GM18517 (cell line): ENCODE measurements around the gene RNF213.
"Not testable (repeated sequence)": the region's sequence is repeated elsewhere in the genome, so short reads cannot be mapped to it uniquely, and the experiment has no call there.

ENCODE experiments used
- ATAC-seq: cut with Tn5 transposase; IDR thresholded peaks from one replicate; pipeline ENCODE4 v1.9.1; 2021; ENCODE audit warnings: mild to moderate bottlenecking, moderate library complexity; ENCODE audit not compliant: unreplicated experiment

The RNF213 gene

DNA sequence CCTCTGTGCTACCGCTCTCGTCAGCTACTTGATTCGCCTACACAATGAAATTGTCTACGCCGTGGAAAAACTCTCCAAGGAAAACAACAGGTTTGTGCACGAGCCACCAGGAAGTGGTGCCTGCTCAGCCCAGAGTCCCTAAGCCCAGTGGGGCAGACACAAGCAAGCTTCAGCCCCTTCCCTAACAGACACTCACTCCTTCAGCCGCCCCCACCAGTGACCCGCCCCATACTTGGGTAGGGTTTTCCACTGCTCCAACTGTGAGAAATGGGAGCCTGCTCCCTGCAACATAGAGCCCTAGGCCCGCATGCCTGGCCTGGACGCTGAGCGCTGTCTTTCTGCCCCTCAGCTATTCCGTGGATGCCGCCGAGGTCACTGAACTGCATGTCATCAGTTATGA, 125.7 kb downstream of the RNF213 start:
- no peak for ATAC-seq

DNA sequence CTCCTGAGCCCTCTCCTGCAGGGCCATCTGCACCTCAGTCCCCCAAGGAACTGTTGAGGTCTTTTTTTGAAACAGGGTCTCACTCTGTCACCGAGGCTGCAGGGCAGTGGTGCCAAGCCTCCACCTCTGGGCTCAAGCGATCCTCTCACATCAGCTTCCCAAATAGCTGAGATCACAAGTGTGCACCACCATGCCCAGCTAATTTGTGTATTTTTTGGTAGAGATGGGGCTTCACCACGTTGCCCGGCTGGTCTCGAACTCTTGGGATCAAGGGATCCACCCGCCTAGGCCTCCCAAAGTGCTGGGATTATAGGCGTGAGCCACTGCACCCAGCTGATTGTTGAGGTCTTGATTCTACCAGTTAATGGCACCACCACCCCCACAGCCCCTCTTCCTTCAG, 126.4 kb downstream of the RNF213 start:
- no peak for ATAC-seq

DNA sequence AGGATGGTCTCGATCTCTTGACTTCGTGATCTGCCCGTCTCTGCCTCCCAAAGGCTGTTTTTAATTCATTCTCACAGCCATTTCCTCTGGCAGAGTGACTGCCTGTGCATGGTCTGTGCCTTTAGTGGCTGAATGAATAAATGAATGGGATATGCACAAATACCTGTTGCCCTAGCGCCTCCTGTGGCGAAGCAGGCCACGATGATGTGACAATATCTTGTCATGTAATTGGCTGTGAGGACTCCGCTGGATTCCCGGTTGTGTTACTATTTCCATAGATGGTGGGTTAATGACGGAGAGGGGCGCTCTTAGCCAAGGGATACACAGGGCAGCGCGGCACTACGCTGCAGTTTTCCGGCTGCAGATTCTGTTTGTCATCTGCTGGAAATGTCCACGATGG, 127.5 kb downstream of the RNF213 start:
- ATAC-seq, result no peak

DNA sequence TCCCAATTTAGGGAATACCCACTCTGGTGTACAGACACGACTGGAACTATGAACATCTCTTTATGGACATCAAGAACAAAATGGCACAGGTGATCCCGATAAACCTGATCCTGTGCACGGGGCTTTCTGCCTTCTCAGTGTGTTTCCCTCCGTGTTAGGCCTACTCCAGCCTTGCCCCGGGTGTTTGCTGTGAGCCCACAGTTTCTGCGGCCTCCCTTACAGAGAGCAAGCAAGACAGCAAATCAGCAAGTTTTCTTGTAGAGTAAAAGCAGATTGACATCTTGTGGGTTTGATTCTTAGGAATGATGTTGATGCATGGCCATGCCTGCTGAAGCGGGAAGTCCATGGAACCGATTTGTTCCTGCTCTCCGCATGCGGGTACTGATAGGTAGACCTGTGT, 127.9 kb downstream of the RNF213 start:
- ATAC-seq, result no peak

DNA sequence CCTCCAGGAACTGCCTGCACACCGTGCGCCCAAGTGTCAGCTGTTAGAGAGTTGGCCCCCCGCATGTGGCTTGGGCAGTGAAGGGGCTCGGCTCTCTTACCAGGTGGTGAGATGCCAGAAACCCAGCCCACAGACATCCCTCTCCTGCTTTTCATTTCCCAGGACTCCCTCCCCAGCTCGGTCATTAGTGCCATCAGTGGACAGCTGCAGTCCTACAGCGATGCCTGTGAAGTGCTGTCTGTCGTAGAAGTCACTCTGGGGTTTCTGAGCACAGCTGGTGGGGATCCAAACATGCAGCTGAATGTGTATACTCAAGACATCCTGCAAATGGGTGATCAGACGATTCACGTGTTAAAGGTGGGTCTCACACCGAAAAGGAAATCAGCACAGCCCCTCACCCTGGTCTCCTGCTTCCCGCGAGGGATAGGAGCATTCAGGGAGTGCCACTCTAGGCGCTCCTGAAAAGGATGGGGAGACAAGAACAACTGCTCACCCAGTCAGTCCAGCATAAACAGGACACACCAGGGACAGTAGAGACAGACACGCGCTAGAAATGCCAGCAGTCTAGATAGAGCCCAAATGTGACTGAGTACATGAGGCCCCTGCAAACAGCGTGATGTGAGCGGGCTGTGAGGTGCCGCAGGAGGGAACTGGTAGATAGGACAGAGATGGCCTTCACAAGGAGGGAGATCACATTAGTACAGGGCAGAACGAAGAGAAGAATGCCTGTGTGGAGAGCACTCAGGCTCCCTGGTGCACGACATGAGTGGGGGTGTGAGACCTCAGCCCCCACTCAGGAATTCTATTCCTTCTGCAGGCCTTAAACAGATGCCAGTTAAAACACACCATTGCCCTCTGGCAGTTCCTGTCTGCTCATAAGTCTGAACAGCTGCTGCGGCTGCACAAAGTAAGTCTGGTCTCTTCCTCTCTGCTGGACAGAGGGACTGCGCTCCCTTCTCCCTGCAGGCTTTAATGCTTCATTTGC, 128.7 kb downstream of the RNF213 start:
- ATAC-seq, result no peak

DNA sequence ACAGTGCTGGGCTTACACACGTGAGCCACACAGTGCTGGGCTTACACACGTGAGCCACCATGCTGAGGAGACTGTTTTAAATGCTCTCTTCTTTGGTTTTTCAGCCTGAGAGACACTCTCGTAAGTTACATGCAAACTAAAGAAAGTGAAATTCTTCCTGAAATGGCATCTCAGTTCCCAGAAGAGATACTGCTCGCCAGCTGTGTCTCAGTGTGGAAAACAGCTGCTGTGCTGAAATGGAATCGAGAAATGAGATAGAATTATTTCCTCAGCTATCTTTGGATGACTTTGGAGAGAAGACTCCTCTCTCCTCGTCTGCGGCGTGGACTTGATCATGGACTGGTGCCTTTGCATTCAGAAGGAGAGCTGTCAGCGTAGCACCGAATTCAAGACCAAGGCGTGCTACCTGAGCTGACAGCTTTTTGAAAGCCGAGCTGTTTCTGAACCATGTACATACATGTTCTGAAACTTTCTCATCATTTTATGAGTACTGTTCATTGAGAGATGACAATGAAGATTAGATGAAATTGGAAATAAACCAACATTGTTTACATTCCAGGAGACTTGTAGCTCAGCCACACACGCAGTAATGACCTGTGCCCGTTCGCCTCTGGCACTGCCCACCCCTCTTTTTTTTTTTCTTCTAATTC, 132.7 kb downstream of the RNF213 start:
- no peak for ATAC-seq

DNA sequence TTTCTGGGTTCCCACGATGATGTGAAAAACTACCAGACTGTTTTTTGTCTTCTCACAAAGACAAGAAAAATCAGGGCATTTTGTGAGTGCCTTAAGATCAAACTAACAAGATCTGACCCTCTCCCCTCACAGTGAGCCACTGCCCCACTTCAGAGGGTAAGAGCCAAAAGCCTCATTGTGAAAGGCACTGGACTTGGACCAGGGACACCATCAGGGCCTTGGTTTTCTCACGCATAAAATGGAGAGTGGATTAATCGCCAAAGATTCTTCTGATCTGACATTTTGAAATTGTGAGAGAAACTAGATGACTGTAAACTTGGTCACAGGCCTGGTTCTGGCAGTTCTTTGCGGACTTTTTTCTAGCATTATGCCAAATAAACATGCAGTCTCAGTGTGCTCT, 133.3 kb downstream of the RNF213 start:
- ATAC-seq, result no peak

DNA sequence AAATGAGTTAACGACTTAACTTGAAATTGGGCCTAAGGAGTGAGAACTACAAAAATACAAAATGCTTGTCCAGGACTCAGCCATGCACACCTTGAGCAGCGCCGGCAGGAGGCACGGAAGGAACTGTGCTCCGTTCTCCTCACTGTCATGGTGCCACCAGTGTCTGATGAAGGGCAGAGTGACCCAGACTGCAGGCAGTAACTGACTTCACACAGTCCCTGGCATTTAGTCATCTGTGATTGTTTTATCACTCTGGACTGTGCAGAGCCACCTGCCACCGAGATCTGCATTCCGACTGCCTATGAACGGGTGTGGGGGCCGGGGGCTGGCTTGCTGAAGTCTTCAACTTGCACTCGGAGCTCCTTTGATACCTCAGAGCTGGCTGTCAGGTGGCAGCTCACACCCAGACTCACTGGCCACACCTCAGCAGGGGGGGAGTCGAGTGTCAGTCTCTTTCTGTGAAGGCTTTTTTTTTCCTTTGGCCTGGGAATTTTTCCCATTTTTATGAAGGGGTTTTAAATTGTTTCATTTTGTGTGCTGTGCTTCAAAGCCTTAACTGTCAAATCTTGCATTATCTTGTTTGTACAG, 134.1 kb downstream of the RNF213 start:
- no peak for ATAC-seq

DNA sequence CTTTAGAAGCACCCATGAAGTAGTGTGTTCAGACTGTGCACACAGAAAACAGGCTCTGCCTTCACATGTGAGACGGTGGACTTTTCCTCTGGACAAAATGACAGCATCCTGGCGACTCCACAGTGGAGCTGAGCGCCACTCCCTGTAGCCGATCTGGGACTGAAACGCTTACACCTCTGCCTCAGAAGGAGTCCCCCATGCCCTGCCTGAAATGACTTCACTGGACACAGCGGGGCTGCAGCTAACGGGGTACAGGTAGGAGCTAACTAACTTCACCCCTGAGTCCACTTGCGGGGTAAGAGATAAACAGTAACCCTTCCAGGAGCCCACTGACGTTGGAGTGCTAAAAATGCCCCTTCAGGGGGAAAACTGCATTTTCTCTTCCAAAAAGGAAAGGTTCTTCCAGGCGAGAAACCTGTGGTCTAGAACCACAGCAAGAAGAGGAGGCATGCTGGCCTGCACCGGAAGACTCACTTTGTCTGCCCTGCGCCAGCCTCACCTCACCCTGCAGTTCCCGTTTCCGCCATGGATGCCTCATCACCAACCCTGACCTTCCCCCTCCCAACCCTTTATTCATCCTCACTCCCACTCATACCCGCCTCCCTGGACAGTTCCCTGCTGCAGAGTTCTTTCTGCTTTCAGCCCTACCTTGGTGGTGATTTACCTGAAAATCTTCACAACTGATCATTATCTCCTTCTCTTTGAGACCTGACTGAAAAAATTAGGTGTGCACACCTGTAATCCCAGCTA, 134.9 kb downstream of the RNF213 start:
- no peak for ATAC-seq

DNA sequence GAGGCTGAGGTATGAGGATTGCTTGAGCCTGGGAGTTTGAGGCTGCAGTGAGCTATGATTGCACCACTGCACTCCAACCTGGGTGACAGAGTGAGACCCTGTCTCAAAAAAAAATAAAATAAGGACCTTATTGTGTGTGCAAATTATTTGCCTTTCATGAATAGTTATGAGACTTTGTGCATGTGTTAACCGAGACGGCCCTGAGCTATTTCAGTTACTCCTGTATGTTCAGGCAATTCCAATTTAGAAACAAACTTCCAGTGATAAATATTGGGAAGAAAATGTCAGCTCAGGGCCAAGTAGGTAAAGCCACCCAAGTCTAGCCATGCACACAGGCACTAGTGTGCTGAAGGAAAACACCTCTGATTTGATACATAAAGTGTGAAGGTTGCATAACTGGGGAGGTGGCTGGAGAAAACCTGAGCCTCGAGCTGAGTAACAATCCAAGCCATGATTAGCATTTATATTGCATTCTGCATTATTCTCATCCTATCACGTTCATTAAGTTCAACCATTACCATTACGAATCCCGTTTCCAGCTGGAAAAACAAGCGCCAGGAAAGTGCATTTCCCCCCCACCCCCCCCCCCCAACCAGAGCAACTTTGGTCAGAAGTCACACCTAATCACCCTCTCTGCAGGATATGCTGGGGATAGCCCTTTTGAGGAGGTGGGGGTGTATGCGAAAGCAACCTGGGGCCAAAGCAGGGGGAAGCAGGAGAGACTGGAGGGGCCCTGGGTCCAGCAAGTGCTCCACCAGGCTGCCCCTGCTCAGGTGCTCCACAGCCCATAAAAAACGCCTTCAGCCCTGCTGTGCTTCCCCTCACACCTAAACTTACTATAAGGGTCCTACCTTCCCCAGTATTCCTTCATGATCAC, 135.7 kb downstream of the RNF213 start:
- ATAC-seq, result no peak

DNA sequence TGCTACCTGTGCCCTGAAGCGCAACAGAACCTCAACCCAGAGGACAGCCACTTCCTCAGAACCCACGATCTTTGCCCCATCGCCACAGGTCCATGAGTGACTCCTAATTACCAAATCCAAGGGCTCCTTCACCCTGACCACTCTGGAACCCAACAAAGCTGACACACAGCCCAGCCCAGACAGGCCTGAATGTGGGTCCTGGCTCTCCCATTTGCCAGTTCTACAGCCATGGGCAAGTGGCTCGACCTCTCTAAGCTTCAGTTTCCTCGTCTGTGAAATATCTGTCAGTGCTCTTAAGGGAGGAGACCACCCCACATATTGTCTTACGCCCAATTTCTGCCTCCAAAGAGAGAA, 136.4 kb downstream of the RNF213 start:
- ATAC-seq, result no peak

DNA sequence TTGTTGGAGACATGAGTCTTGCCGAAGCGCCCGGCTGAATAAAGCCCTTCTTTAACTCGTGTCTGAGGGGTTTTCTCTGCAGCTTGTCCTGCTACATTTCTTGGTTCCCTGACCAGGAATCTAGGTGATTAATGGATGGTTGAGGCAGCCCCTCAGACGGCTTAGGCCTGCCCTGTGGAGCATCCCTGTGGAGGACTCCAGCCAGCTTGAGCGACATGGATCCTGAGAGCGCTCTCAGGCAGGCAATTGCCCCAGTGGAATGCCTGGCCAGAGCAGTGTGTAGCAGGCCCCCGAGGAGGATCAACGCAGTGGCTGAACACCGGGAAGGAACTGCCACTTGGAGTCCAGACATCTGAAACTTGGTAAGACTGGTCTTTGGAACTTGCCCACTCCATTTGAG, 137.0 kb downstream of the RNF213 start:
- ATAC-seq, result no peak

DNA sequence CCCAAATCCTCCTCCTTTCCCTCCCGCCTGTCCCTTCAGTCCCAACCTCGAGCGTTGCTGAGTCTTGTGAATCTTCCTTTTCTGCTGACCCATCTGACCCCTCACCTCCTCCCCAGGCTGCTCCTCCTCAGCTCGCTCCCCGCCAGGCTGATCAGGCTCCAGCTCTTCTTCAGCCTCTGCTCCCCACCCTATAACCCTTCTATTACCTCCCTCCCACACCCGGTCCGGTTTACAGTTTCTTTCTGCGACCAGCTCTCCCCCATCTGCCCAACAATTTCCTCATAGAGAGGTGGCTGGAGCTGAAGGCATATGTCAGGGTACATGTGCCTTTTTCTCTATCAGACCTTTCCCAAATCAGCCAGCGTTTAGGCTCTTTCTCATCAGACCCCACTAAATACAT, 140.4 kb downstream of the RNF213 start:
- not testable (repeated sequence) for ATAC-seq

DNA sequence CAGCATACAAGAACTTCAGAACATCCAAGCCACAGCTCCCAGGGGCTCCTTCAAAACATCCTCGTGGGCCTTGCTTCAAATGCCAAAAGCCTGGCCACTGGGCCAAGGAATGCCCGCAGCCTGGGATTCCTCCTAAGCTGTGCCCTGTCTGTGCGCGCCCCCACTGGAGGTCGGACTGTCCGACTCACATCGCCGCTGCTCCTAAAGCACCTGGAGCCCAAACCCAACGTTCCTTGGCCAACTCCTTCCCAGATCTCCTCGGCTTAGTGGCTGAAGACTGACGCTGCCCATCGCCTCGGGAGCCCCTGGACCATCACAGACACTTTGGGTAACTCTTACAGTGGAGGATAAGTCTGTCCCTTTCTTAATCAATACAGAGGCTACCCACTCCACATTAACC, 141.4 kb downstream of the RNF213 start:
- ATAC-seq, result not testable (repeated sequence)

DNA sequence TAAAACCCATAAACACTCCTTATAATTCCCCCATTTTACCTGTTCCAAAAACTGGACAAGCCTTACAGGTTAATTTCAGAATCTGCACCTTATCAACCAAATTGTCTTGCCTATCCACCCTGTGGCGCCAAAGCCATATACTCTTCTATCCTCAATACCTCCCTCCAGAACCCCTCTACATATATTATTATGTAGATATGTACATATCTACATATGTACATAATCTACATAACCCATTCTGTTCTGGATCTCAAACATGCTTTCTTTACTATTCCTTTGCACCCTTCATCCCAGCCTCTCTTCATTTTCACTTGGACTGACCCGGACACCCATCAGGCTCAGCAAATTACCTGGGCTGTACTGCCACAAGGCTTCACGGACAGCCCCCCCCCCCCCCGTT, 142.3 kb downstream of the RNF213 start:
- ATAC-seq, result no peak

DNA sequence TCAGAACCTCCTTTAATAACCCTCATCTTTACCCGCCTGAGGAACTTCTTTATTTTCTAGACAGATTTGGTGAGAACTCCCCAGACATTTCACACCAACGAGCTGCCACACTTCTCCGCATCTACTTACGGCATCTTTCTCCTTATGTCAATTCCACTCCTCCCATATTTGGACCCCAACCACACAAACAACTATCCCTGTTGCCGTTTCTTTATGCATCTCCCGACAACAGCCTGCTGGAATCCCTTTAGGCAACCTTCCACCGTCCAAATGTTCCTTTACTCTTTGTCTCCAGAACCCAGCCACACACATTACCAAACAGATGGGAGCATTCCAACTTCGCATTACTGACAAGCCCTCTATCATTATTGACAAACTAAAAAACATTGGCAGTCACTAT, 145.5 kb downstream of the RNF213 start:
- no peak for ATAC-seq

DNA sequence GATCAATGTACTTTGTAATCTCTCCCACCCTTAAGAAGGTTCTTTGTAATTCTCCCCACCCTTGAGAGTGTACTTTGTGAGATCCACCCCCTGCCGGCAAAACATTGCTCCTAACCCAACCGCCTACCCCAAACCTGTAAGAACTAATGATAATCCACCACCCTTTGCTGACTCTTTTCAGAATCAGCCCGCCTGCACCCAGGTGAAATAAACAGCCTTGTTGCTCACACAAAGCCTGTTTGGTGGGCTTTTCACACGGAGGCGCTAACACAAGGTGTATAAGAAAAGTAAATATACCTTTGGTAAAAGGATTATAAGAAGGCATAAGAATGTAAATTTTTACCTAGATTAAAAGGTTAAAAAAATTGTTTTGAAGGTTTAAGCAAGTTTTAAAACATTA, 147.3 kb downstream of the RNF213 start:
- not testable (repeated sequence) for ATAC-seq

DNA sequence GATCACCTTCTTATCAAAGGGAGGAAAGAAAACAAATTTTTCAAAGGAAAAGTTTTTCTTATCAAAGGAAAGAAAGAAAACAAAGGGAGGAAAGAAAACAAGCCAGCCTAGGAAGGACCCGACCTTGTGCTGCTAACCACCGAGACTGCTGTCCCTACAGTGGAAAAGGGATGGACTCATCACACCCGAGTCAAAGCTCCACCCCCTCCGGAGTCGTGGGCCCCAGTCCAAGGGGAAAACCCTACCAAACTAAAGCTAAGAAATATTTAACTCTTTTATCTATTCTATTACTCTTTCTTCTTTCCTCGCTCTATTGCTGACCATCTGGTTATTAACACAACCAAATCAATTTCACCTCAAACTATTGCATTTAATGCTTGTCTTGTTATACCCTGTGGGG, 148.2 kb downstream of the RNF213 start:
- no peak for ATAC-seq

DNA sequence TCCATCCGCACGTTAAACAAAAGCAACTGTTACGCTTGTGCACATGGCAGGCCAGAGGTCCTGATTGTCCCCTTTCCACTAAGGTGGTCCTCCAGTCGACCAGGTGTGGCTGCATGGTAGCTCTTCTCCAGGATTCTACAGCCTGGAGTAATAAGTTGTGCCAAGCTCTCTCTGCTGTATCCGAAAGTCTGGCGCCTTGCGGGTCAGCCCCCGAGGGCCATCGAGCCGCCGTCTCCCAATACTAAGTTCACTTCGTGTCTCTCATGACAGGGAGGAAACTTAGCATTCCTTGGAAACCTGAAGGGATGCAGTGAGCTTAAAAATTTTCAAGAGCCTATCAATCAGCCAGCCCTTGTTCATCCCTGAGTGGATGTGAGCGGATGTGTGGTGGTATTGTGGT, 149.0 kb downstream of the RNF213 start:
- no peak for ATAC-seq

DNA sequence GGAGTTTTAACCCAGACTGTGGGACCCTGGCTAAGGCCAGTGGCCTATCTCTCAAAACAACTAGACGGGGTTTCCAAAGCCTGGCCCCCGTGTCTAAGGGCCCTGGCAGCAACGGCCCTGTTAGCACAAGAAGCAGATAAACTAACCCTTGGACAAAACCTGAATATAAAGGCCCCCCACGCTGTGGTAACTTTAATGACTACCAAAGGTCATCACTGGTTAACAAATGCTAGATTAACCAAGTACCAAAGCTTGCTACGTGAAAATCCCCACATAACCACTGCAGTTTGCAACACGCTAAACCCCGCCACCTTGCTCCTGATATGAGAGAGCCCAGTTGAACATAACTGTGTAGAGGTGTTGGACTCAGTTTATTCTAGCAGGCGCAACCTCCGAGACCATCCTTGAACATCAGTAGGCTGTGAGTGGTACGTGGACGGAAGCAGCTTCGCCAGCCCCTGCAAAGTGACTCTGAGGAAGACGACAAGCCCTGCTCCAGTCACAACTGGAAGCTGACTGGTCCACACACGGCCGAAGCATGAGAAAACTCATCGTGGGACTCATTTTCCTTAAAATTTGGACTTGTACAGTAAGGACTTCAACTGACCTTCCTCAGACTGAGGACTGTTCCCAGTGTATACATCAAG, 149.9 kb downstream of the RNF213 start:
- ATAC-seq, result not testable (repeated sequence)
